Stimulated activated CD4-positive, alpha-beta T cell treated with anti-CD3 and anti-CD28 coated beads, Interleukin-2, amount 100 ng/mL, for 24 hours (primary cell): ENCODE data around the gene HLA-C.
"Not testable (repeated sequence)": the region's sequence is repeated elsewhere in the genome, so short reads cannot be mapped to it uniquely, and the experiment has no call there.

Experiments used
- DNase-seq, 2 donors: peaks; one replicate each; pipeline ENCODE4 v3.0.0-alpha.2; 2020

HLA-C gene

GRCh38 chr6:31268836-31269235 lies 3.1 kb downstream of the HLA-C start:
- DNase-seq = no peak

- no peak for DNase-seq
These were observed 3.5 kb downstream of the HLA-C start for GRCh38 chr6:31268369-31268765.

GRCh38 chr6:31267651-31268368 lies 4.1 kb downstream of the HLA-C start:
- DNase-seq = no peak

DNA sequence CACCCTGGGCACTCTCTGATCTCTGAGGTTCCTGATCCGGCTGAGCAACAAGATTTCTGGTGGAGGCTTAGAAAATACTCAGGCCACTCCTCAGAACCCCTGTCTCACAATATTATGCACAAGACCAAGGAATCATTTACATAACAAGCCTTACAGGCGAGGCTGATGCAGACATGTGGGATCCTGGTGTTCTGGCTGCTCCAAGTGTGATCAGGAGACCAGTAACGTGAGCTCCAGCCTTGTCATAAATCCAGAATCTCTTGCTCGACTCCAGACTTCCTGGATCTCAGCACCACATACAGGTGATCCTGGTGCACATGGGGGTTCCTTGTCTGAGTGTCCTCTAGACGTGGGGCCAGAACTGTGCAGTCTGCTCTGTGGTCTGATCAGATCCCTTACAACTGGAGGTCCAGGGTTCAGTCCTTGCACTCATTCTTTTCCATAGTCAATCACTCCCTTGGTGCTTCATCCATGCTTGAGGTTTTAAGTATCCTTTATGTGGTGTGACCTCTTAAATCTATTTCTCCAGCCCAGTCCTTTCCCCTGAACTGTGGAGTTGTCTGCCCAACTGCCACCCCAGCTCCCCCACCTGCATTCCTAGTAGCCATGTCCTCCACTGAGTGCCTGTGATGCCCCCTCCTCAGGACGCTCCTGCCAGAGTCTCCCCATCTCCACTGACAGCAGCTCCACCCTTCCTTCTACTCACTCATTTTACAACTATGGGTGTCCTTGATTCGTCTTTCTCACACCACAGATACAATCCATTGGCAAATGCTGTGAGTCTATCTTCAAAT lies 5.1 kb downstream of the HLA-C start:
- DNase-seq = no peak

GRCh38 chr6:31265926-31266325 lies 6.0 kb downstream of the HLA-C start:
- no peak for DNase-seq

GRCh38 chr6:31263346-31263933 lies 8.5 kb downstream of the HLA-C start:
- DNase-seq = not testable (repeated sequence)

DNA sequence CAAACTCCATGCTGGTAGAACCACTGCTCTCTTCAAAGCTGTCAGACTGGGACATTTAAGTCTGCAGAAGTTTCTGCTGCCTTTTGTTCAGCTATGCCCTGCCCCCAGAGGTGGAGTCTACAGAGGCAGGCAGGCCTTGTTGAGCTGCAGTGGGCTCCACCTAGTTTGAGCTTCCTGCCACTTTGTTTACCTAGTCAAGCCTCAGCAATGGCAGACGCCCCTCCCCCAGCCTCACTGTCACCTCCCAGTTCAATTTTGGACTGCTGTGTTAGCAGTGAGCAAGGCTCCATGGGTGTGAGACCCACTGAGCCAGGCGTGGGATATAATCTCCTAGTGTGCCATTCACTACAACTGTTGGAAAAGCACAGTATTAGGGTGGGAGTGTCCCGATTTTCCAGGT lies 11.9 kb downstream of the HLA-C start:
- DNase-seq = peak; percentile 19 to 47

GRCh38 chr6:31252625-31253024 lies 19.3 kb downstream of the HLA-C start:
- DNase-seq = no peak

DNA sequence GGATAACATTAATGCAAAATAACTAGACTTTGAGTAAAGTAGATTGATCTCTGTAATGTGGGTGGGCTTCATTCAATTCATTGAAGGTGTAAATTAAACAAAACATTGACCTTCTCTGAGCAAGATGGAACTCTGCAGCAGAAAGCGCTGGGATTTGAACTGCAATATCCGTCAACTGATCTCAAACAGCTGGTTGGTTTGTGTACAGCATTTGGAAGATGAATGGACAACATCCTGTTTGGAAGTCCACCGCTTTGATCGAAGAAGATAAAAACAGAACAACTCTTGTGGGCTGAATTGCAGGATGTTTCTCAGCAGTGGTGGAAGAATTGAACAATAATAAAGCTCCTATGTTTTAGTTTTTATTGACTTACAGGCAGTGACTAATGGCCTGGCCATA lies 20.6 kb downstream of the HLA-C start:
- DNase-seq = no peak

- DNase-seq = no peak
These were observed 22.7 kb downstream of the HLA-C start for GRCh38 chr6:31249184-31249583.

GRCh38 chr6:31247813-31248212 lies 24.1 kb downstream of the HLA-C start:
- DNase-seq = no peak

- DNase-seq = no peak
These were observed 25.8 kb downstream of the HLA-C start for GRCh38 chr6:31246051-31246521.

DNA sequence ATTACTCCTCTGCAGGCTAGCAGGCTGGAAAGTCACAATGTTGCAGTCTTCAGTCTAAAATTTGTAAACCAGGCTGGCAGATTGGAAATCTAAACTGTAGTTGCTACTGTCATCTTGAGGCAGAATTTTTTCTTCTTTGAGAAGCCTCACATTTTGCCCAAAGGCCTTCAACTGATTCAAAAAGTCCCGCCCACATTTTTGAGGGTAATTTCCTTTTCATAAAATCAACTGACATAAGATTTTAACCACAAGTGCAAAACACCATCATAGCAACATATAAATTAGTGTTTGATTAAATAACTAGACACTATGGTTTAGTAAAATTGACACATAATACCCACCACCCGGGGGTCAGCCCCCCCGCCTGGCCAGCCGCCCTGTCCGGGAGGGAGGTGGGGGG lies 28.4 kb downstream of the HLA-C start:
- no peak for DNase-seq

- no peak for DNase-seq
These were observed 32.0 kb downstream of the HLA-C start for GRCh38 chr6:31239854-31240253.

DNA sequence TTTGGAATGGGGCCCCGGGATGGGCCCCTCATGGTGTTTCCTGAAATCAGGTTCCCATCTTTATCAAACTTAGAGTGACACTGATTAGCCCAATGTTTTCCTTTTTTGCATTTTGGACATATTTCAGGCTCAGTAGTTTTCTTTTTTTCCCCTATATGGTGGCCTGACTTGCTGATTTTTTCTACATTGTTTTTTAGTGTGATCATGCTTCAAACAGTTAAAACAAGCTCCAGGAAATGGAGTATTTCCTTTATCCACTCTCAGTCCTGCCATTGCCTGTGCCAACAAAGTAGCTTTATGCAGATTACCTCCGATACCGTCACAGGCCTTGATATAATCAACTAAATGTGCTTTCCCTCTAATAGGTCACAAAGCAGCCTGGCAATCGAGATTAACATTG lies 37.8 kb downstream of the HLA-C start:
- not testable (repeated sequence) for DNase-seq

DNA sequence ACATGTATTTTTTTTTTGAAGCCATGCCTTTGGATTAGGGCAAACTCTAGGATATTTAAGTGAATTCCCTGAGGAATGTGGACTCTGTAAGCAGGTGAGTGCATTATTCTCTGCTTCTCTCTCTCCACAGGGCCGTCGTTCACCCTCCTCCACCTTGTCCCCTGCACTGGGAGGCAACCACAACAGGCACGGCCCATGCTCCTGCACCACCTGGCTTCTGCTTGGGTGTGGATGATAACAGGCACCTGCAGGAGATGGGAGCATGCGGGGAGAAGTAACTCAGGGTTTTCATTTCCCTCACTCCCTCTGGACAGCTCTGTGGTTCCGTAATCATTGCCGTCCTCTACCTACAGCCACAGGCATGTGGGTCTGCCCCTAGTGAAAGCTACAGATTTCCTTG lies 43.4 kb downstream of the HLA-C start:
- no peak for DNase-seq

DNA sequence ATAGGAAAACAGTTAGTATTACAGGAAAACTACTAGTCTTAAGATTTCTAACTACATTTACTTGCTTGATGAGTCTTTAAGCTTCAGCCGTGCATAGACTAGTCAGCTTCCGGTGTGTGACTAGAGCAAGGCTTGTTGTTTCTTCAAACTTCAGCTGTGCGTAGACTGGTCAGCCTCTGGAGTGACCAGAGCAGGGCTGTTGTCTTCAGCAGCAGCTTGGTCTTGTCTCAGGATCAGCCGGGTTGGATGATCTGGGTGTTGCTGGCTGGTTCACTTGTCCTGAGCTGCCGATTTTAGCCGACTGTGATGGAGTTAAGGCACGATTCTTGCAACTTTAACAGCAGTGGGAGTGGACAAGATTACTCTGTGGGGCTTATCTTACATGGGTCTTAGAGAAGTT lies 44.7 kb downstream of the HLA-C start:
- DNase-seq = no peak

DNA sequence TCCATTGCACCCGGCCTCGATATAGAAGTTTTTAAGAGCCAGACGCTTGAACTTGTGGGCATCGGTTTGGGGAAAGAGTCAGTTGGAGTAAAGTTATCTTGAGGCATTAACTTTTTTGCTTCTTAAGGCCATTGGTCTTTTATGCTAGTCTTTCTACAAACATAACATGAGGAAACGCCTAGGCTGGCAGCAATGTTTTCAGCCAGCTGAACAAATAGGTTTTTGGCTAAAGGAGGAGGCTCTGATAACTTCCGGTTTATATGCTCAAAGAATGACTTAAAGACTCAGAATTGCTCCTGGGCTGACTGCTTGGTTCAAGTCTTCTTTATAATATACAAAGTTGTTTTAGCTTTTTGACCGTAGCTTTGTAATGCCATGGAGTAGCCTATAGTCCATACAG lies 46.2 kb downstream of the HLA-C start:
- no peak for DNase-seq

DNA sequence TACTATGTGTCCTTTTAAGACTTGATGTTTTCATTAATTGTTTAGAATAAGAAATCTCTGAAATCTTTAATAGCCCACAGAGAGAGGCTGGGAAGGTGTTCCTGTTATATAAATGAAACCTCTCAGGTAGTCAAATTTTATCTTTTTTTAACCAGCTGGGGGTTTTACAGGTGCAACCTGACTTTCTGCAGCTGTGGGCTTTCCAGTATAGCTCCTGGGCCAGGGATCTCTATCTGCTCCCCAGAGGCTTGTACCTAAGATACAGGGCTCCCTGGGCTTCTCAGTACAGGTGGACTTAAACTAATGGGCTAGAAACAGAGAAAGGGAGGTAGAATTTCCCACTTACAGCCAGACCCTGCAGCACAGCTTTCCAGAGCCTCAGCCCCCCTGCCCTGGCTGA lies 49.4 kb downstream of the HLA-C start:
- no peak for DNase-seq
